Fibroblast of lung (primary cell): ENCODE data around the gene STMN1. TPM values are rescaled to one million over a fixed set of nuclear protein-coding genes. Genes with fewer than 3 reads are reported as not detected.
A peak's percentile ranks its signal among the peaks of the same experiment; 100 is the strongest.

Experiments used
- DNase-seq, 2 donors: peaks; one replicate each; pipeline versions ENCODE4 v3.0.0 to v3.0.0-alpha.2; 2010; ENCODE audit warnings: low read depth in 2 of 2
- H2AFZ ChIP-seq: 2 replicates; pipeline ENCODE4 v1.5.1; 2012; ENCODE audit warnings: low read length, control low read depth, inconsistent platforms
- H3K27ac ChIP-seq: 2 replicates; pipeline ENCODE4 v1.5.1; 2011; ENCODE audit warnings: low read length, control low read depth; ENCODE audit not compliant: insufficient read depth
- H3K27me3 ChIP-seq: 2 replicates; pipeline ENCODE4 v1.5.1; 2011; ENCODE audit warnings: mild to moderate bottlenecking, low read length; ENCODE audit not compliant: control insufficient read depth, insufficient read depth
- H3K36me3 ChIP-seq: 2 replicates; pipeline ENCODE4 v1.5.1; 2011; ENCODE audit warnings: low read length; ENCODE audit not compliant: control insufficient read depth, insufficient read depth
- H3K4me1 ChIP-seq: 2 replicates; pipeline ENCODE4 v1.5.1; 2011; ENCODE audit warnings: low read length; ENCODE audit not compliant: control insufficient read depth, insufficient read depth; ENCODE audit errors: extremely low read depth
- H3K4me2 ChIP-seq: 2 replicates; pipeline ENCODE4 v1.5.1; 2011; ENCODE audit warnings: low read length, control low read depth; ENCODE audit not compliant: insufficient read depth; ENCODE audit errors: extremely low read depth
- H3K4me3 ChIP-seq, 4 experiments: fragments of 200-600 bp in 1 of 4; sonication (generic) in 1 of 4; replicated peaks in 1 of 4; 2 replicates each; pipeline ENCODE4 v1.5.1; 2011 to 2016; ENCODE audit warnings: low read length in 4 of 4, low read depth in 3 of 4, mild to moderate bottlenecking in 3 of 4, control low read depth in 2 of 4, inconsistent platforms in 1 of 4, mixed read lengths in 1 of 4; ENCODE audit not compliant: insufficient read depth in 1 of 4; ENCODE audit errors: control extremely low read depth in 1 of 4
- H3K79me2 ChIP-seq: 2 replicates; pipeline ENCODE4 v1.5.1; 2012; ENCODE audit warnings: mild to moderate bottlenecking, low read length, inconsistent platforms; ENCODE audit not compliant: control insufficient read depth, insufficient read depth
- H3K9ac ChIP-seq: 2 replicates; pipeline ENCODE4 v1.5.1; 2011; ENCODE audit warnings: mild to moderate bottlenecking, low read length, control low read depth; ENCODE audit not compliant: insufficient read depth
- H3K9me3 ChIP-seq: 2 replicates; pipeline ENCODE4 v1.5.1; 2012; ENCODE audit warnings: low read depth, low read length; ENCODE audit not compliant: control insufficient read depth, insufficient read depth
- H4K20me1 ChIP-seq: 2 replicates; pipeline ENCODE4 v1.5.1; 2011; ENCODE audit warnings: low read length; ENCODE audit not compliant: control insufficient read depth, insufficient read depth; ENCODE audit errors: extremely low read depth
- EZH2 ChIP-seq: IDR thresholded peaks from 2 replicates; pipeline ENCODE4 v1.5.1; 2012; ENCODE audit warnings: low read length, control low read depth, mild to moderate bottlenecking; ENCODE audit errors: missing control alignments
- polyA plus RNA-seq, 2 donors: library from polyadenylated mRNA; depleted of rRNA in 1 of 2; stranded (reverse) in 1 of 2; unstranded in 1 of 2; fragments of >200 nt; gene quantifications; 2 replicates each; pipeline ENCODE4 v1.2.1, GENCODE V29; 2011 to 2012; ENCODE audit warnings: missing spikeins in 1 of 2
- total RNA-seq: library from RNA; depleted of rRNA; stranded (reverse); fragments of >200 nt; gene quantifications from 2 replicates; pipeline ENCODE4 v1.2.1, GENCODE V29; 2014
- TF ChIP-seq, protein P1 (sequence below), 2 donors: IDR thresholded peaks in 1 of 2; conservative IDR thresholded peaks in 1 of 2; 1 replicate in 1 of 2; 2 replicates in 1 of 2; pipeline ENCODE4 v1.5.1; 2011 to 2012; ENCODE audit warnings: low read length in 2 of 2, control low read depth in 1 of 2, inconsistent platforms in 1 of 2, low read depth in 1 of 2, mild to moderate bottlenecking in 1 of 2

The STMN1 gene
- total and polyA plus RNA-seq, 2 donors (not counting 1 experiment from before 2014, with no cell fraction given), result 90.7 to 94.7 TPM

DNA sequence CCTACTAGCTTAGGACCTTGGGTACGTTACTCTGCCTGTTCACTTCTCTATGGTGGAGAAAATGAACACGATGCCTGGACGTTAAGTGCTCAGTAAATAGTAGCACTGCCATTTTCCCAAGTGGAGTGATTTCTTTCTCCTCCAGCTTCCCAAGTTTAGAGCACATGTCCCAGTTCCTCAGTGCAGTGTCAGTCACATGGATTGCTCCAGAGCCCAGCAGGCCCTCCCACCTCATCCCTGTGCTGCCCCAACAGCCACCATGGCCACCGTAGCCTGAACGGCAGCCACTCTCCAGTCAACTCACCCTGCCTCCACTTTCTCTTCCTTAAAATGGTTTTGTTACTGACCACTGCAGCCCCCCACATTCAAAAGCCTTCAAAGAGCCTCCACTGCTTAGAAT is 8.5 kb downstream of the STMN1 start:
- Histone ChIP-seq H2AFZ (no peak overlapping the region), H3K36me3 (peaks cover 1% of the 10 kb centered on the region), H3K79me2 (peaks cover 12% of the 10 kb centered on the region), H3K4me1 (peaks cover 11% of the 10 kb centered on the region), H3K27me3 (no peaks in the 10 kb centered on the region), H3K4me3 (no peak overlapping the region), H3K4me2 (no peak overlapping the region), H4K20me1 (no peaks in the 10 kb centered on the region), H3K9ac (no peak overlapping the region), H3K9me3 (no peaks in the 10 kb centered on the region), H3K27ac (no peak overlapping the region)
- DNase-seq, result no peak
- TF ChIP-seq, protein P1, sequence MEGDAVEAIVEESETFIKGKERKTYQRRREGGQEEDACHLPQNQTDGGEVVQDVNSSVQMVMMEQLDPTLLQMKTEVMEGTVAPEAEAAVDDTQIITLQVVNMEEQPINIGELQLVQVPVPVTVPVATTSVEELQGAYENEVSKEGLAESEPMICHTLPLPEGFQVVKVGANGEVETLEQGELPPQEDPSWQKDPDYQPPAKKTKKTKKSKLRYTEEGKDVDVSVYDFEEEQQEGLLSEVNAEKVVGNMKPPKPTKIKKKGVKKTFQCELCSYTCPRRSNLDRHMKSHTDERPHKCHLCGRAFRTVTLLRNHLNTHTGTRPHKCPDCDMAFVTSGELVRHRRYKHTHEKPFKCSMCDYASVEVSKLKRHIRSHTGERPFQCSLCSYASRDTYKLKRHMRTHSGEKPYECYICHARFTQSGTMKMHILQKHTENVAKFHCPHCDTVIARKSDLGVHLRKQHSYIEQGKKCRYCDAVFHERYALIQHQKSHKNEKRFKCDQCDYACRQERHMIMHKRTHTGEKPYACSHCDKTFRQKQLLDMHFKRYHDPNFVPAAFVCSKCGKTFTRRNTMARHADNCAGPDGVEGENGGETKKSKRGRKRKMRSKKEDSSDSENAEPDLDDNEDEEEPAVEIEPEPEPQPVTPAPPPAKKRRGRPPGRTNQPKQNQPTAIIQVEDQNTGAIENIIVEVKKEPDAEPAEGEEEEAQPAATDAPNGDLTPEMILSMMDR (conservative IDR thresholded peaks at IDR 0.05 in 1 of 2, IDR thresholded peaks at IDR 0.05 in 1 of 2; ENCODE audit: low read depth in 1 of 2, low read length in 2 of 2), result no peak

DNA sequence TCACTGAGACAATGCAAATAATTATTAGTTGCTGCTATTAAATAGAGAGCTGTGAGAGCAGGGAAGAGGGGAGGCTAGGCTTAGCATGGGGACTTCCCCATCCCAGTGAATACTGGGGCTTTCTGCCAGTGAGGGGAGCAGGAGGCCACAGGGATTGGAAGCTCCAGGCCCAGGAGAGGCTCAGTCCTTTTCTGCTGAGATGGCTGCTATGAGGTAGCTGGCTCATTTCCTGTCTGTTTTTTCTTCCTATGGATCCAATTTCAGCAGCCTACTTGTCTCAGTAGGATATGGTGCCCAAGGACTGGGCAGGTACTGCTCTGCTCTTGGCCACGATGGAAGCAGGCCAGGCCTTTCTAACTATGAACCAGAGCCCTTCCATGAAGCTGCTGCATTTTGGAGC is 10.0 kb downstream of the STMN1 start:
- no peak overlapping the region for H3K4me3 ChIP-seq
- H3K27ac ChIP-seq, result no peak overlapping the region
- no peaks in the 10 kb centered on the region for H3K9me3 ChIP-seq
- peaks cover 1% of the 10 kb centered on the region for H3K36me3 ChIP-seq
- H4K20me1 ChIP-seq, result no peaks in the 10 kb centered on the region
- no peak overlapping the region for H3K9ac ChIP-seq
- peak in 1 of 2 donors; percentile 59 for DNase-seq
- TF ChIP-seq, protein P1 (conservative IDR thresholded peaks at IDR 0.05 in 1 of 2, IDR thresholded peaks at IDR 0.05 in 1 of 2; ENCODE audit: low read depth in 1 of 2, low read length in 2 of 2), result no peak
- H2AFZ ChIP-seq, result no peak overlapping the region
- peaks cover 20% of the 10 kb centered on the region for H3K4me1 ChIP-seq
- no peak overlapping the region for H3K4me2 ChIP-seq
- peaks cover 4% of the 10 kb centered on the region for H3K79me2 ChIP-seq
- no peaks in the 10 kb centered on the region for H3K27me3 ChIP-seq

DNA sequence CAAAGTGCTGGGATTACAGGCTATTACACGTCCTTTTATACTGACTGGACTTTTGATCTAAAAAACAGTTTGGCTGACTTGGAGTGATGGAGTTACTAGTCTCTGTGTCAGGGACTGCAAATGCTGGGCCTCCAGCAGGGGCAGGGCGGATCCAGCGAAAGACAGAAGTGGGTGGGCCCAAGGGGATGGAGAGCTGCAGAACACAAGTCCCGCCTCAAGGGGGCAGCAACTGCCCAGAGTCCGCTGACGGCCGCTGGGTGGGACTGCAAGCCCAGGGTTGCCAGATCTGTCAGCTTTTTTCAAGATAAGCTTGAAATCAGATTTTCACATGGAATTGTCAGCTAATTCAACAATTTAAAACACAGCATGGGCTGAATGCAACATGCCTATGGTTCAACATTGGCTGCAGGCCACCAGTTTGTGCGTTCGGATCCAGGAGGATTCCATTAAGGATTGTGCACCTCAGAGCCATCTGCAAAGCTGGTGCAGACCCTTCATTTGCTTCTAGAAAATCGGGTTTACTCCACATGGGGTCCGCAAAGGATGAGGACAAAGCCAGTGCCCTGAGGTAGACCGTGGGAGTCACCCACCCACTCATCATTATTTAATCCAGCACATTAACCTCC is 10.7 kb downstream of the STMN1 start:
- Histone ChIP-seq H3K4me1 (peaks cover 20% of the 10 kb centered on the region), H3K27ac (no peak overlapping the region), H3K36me3 (no peaks in the 10 kb centered on the region), H3K27me3 (no peaks in the 10 kb centered on the region), H3K4me2 (no peak overlapping the region), H3K4me3 (no peak overlapping the region), H4K20me1 (no peaks in the 10 kb centered on the region), H2AFZ (peak overlapping the region; percentile 63), H3K9ac (no peak overlapping the region), H3K79me2 (peaks cover 2% of the 10 kb centered on the region), H3K9me3 (no peaks in the 10 kb centered on the region)
- TF ChIP-seq, protein P1 (conservative IDR thresholded peaks at IDR 0.05 in 1 of 2, IDR thresholded peaks at IDR 0.05 in 1 of 2; ENCODE audit: low read depth in 1 of 2, low read length in 2 of 2), result peak; percentile 96 to 99
- no peak for TF ChIP-seq EZH2
- peak; percentile 84 to 94 for DNase-seq
